Measurements from ENCODE around the gene HPCAL4.

HPCAL4 gene

DNA sequence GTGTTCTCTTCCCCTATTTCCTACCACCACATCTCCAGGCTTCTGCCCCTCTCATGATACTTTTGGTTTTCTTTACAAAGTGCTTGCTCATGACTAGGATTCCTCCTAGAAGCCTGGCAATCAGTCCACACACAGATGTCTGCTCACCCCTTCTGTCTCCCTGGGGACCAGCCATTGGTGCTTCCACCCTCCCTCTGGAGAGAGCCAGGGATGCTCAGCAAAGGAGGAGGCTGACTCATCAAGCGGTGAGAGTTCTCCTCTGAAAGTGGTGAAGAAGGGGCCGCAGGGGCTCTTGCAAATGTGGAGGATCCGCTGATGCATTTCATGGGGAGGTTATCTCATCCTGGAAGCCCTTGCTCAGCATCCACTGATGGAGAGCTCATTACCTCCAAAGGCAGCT is 33.8 kb downstream of the HPCAL4 start:
- Histone ChIP-seq H3K9me3 (ENCODE audit: control insufficient read depth, insufficient read depth, low read depth, low read length) (no peaks in the 10 kb centered on the region), H3K4me1 (ENCODE audit: control insufficient read depth, insufficient read depth, low read length) (no peaks in the 10 kb centered on the region), H3K36me3 (ENCODE audit: control insufficient read depth in 2 of 2, insufficient read depth in 1 of 2, low read length in 2 of 2) (no peaks in the 10 kb centered on the region), H3K4me3 (ENCODE audit: low read depth, low read length) (no peak overlapping the region), H3K27ac (ENCODE audit: extremely low read depth, low read depth, low read length) (no peak overlapping the region)
- TF ChIP-seq IKZF3 (tag by site-specific recombination; IDR thresholded peaks at IDR 0.05) (no peak), ZNF707 (tag by site-specific recombination; IDR thresholded peaks at IDR 0.05) (no peak), ZNF776 (tag by site-specific recombination; IDR thresholded peaks at IDR 0.05; ENCODE audit: borderline replicate concordance) (no peak), ZNF677 (tag by site-specific recombination; IDR thresholded peaks at IDR 0.05) (no peak), ZNF843 (tag by site-specific recombination; IDR thresholded peaks at IDR 0.05) (no peak), ZSCAN16 (tag by site-specific recombination; IDR thresholded peaks at IDR 0.05) (no peak), ZNF747 (tag by site-specific recombination; IDR thresholded peaks at IDR 0.05) (no peak), ZBTB20 (tag by site-specific recombination; IDR thresholded peaks at IDR 0.05) (no peak)
- TF ChIP-seq, protein P1, sequence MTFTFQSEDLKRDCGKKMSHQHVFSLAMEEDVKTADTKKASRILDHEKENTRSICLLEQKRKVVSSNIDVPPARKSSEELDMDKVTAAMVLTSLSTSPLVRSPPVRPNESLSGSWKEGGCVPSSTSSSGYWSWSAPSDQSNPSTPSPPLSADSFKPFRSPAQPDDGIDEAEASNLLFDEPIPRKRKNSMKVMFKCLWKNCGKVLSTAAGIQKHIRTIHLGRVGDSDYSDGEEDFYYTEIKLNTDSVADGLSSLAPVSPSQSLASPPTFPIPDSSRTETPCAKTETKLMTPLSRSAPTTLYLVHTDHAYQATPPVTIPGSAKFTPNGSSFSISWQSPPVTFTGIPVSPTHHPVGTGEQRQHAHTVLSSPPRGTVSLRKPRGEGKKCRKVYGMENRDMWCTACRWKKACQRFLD (tag by site-specific recombination; IDR thresholded peaks at IDR 0.05), result no peak
- TF ChIP-seq, protein P2, sequence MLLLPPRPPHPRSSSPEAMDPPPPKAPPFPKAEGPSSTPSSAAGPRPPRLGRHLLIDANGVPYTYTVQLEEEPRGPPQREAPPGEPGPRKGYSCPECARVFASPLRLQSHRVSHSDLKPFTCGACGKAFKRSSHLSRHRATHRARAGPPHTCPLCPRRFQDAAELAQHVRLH (tag by site-specific recombination; IDR thresholded peaks at IDR 0.05), result no peak
- ChIA-PET CTCF (interaction anchor here (0.6 to 15.5 kb wide), 39 partner anchors 8 to 591 kb away, joined by 3 to 350 read pairs (median 6); partner anchors contain the start of genes HEYL and NT5C1A), POLR2A (interaction anchor here (0.7 to 1.6 kb wide), 4 partner anchors 11 to 63 kb away, joined by 3 to 4 read pairs (median 3); partner anchors contain the start of genes HPCAL4 and NT5C1A)

DNA sequence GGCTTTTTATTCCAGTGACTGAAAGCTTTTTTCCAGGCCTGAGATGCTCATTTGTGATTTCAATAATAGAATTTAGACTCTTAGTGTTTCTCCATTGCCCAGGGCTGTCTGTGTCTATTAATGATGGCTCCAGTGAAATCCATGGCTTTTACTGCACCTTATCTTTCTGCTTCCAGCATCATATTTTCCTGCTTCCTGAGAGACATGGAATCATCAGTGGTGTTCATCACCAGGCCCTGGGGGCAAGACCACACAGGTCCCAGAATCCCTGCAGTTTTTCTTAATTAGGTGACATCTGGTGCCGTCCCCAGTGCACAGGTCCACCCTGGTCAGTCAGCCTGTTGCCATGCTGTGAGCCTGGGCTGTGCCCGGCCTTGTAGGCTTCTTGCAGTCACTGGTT is 34.8 kb downstream of the HPCAL4 start:
- H3K4me1 ChIP-seq (ENCODE audit: control insufficient read depth, insufficient read depth, low read length), result no peaks in the 10 kb centered on the region
- ChIA-PET CTCF (interaction anchor here (4.3 to 15.5 kb wide), 3 partner anchors 9 to 50 kb away, joined by 43 to 350 read pairs (median 181); partner anchors contain the start of gene NT5C1A), POLR2A (interaction anchor here (0.6 kb wide), 1 partner anchor 70 kb away, joined by 3 read pairs; no protein-coding TSS in a partner anchor)
- H3K36me3 ChIP-seq (ENCODE audit: control insufficient read depth in 2 of 2, insufficient read depth in 1 of 2, low read length in 2 of 2), result no peaks in the 10 kb centered on the region
- no peak overlapping the region for H3K4me3 ChIP-seq (ENCODE audit: low read depth, low read length)
- H3K9me3 ChIP-seq (ENCODE audit: control insufficient read depth, insufficient read depth, low read depth, low read length), result no peaks in the 10 kb centered on the region
- no peak overlapping the region for H3K27ac ChIP-seq (ENCODE audit: extremely low read depth, low read depth, low read length)
- no peak for TF ChIP-seq ZNF202 (tag by site-specific recombination; IDR thresholded peaks at IDR 0.05; ENCODE audit: borderline replicate concordance)
- no peak for TF ChIP-seq WT1 (tag by site-specific recombination; IDR thresholded peaks at IDR 0.05)
- no peak for TF ChIP-seq OVOL3 (tag by site-specific recombination; IDR thresholded peaks at IDR 0.05)
- no peak for TF ChIP-seq ZNF350 (tag by site-specific recombination; IDR thresholded peaks at IDR 0.05)
- no peak for TF ChIP-seq ZNF791 (tag by site-specific recombination; IDR thresholded peaks at IDR 0.05)
- TF ChIP-seq ZNF121 (tag by site-specific recombination; IDR thresholded peaks at IDR 0.05), result no peak
- no peak for TF ChIP-seq ZFP69B (tag by site-specific recombination; IDR thresholded peaks at IDR 0.05)

DNA sequence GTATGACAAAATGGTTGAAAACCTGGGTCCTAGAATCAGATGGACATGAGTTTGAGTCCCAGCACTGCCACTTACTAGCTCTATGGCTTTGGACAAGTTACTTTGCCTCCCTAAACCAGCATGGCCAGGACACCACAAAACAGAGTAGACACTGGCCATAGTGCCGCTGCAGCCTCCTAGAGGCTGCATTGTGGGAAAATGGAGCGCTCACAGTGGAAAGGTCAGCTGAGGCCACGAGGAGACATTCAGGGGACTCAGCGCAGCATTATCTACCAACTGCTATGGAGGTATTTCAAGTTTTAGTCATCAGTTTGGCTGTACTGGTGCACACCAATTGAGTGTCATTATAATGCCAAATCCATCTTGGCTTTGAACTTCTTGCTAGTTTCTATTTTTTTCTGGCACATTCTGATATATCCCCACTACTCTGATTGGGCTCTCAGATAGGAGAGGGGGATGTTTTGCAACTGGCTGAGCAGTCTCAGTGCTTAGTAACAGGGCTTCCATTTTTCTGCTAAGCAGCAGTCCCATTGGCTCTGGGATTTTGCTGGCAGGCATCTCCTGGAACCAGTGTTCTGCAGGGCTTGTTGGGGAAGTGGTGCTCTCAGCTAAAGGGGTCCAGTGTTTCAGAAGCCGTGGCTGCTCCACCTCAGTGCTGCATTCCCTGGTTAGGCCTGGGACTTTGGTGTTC is 35.5 kb downstream of the HPCAL4 start:
- Histone ChIP-seq H3K4me3 (ENCODE audit: low read depth, low read length) (no peak overlapping the region), H3K36me3 (ENCODE audit: control insufficient read depth in 2 of 2, insufficient read depth in 1 of 2, low read length in 2 of 2) (no peaks in the 10 kb centered on the region), H3K9me3 (ENCODE audit: control insufficient read depth, insufficient read depth, low read depth, low read length) (no peaks in the 10 kb centered on the region), H3K4me1 (ENCODE audit: control insufficient read depth, insufficient read depth, low read length) (no peaks in the 10 kb centered on the region), H3K27ac (ENCODE audit: extremely low read depth, low read depth, low read length) (no peak overlapping the region)
- TF ChIP-seq ZNF629 (tag by site-specific recombination; IDR thresholded peaks at IDR 0.05) (no peak), HOXD13 (CRISPR knock-in tag; IDR thresholded peaks at IDR 0.05; ENCODE audit: borderline replicate concordance) (no peak), OVOL3 (tag by site-specific recombination; IDR thresholded peaks at IDR 0.05) (no peak), MEIS1 (CRISPR knock-in tag; IDR thresholded peaks at IDR 0.05; ENCODE audit: borderline replicate concordance) (no peak)
- ChIA-PET POLR2A (interaction anchor here (0.6 to 0.7 kb wide), 2 partner anchors 49 to 69 kb away, joined by 3 to 4 read pairs; no protein-coding TSS in a partner anchor), CTCF (interaction anchor here (0.7 to 15.5 kb wide), 7 partner anchors 10 to 567 kb away, joined by 3 to 350 read pairs (median 10); partner anchors contain the start of genes HEYL and NT5C1A)

Data from HEK293 (cell line).